ENCODE measurements around the gene ERGIC1.

ERGIC1 gene

GRCh38 chr5:172793577-172794488 is 40.2 kb upstream of the ERGIC1 start:
- no peaks in the 10 kb centered on the region for H3K27me3 ChIP-seq (replicated peaks; ENCODE audit: insufficient read depth, low read length)
- H3F3A ChIP-seq (ENCODE audit: insufficient read depth, low read length): no peaks in the 10 kb centered on the region
- no peak overlapping the region for H2AFZ ChIP-seq (ENCODE audit: low read length)
- H3K9me3 ChIP-seq (replicated peaks; ENCODE audit: insufficient read depth, low read length): no peaks in the 10 kb centered on the region
- TF ChIP-seq CTCF (IDR thresholded peaks at IDR 0.05; ENCODE audit: low read length) (no peak), EZH2 (optimal IDR thresholded peaks at IDR 0.05; ENCODE audit: low read depth, low read length) (no peak), EZH2phosphoT487 (IDR thresholded peaks at IDR 0.05; ENCODE audit: low read length) (no peak)
- no peaks in the 10 kb centered on the region for H4K20me1 ChIP-seq (ENCODE audit: insufficient read depth, low read length)
- no peak overlapping the region for H3K4me2 ChIP-seq (ENCODE audit: low read depth, low read length)
- H3K9me2 ChIP-seq (replicated peaks; ENCODE audit: insufficient read depth, low read length): no peaks in the 10 kb centered on the region
- no peak overlapping the region for H3K9ac ChIP-seq (ENCODE audit: low read length)
- H3K4me3 ChIP-seq (ENCODE audit: low read length): no peak overlapping the region
- H3K36me3 ChIP-seq (replicated peaks; ENCODE audit: insufficient read depth, low read length): no peaks in the 10 kb centered on the region
- H3K27ac ChIP-seq (ENCODE audit: low read length): no peak overlapping the region
- 0 out of 2 replicates have a peak, but pooled peaks cover 4% of the 10 kb centered on the region for H3K4me1 ChIP-seq (ENCODE audit: low read length)
- H3K79me2 ChIP-seq (ENCODE audit: low read length): no peaks in the 10 kb centered on the region
- DNase-seq: no peak

- Histone ChIP-seq H3K9me3 (replicated peaks; ENCODE audit: insufficient read depth, low read length) (no peaks in the 10 kb centered on the region), H3K36me3 (replicated peaks; ENCODE audit: insufficient read depth, low read length) (no peaks in the 10 kb centered on the region), H3K27ac (ENCODE audit: low read length) (no peak overlapping the region), H3K4me3 (ENCODE audit: low read length) (no peak overlapping the region), H3K4me1 (ENCODE audit: low read length) (0 out of 2 replicates have a peak, but pooled peaks cover 4% of the 10 kb centered on the region), H3K79me2 (ENCODE audit: low read length) (no peaks in the 10 kb centered on the region), H3K9ac (ENCODE audit: low read length) (no peak overlapping the region), H3F3A (ENCODE audit: insufficient read depth, low read length) (no peaks in the 10 kb centered on the region), H3K27me3 (replicated peaks; ENCODE audit: insufficient read depth, low read length) (no peaks in the 10 kb centered on the region), H4K20me1 (ENCODE audit: insufficient read depth, low read length) (no peaks in the 10 kb centered on the region), H3K9me2 (replicated peaks; ENCODE audit: insufficient read depth, low read length) (no peaks in the 10 kb centered on the region), H2AFZ (ENCODE audit: low read length) (no peak overlapping the region), H3K4me2 (ENCODE audit: low read depth, low read length) (no peak overlapping the region)
- TF ChIP-seq EZH2phosphoT487 (IDR thresholded peaks at IDR 0.05; ENCODE audit: low read length) (no peak), CTCF (IDR thresholded peaks at IDR 0.05; ENCODE audit: low read length) (no peak), EZH2 (optimal IDR thresholded peaks at IDR 0.05; ENCODE audit: low read depth, low read length) (no peak)
- DNase-seq: no peak
Measured at GRCh38 chr5:172795318-172795977, 38.6 kb upstream of the ERGIC1 start.

GRCh38 chr5:172796306-172796705 is 37.7 kb upstream of the ERGIC1 start:
- 0 out of 2 replicates have a peak, but pooled peaks cover 4% of the 10 kb centered on the region for H3K4me1 ChIP-seq (ENCODE audit: low read length)
- no peaks in the 10 kb centered on the region for H3K79me2 ChIP-seq (ENCODE audit: low read length)
- H3K27me3 ChIP-seq (replicated peaks; ENCODE audit: insufficient read depth, low read length): no peaks in the 10 kb centered on the region
- H3K4me3 ChIP-seq (ENCODE audit: low read length): no peak overlapping the region
- H3K9me2 ChIP-seq (replicated peaks; ENCODE audit: insufficient read depth, low read length): no peaks in the 10 kb centered on the region
- no peak for TF ChIP-seq EZH2phosphoT487 (IDR thresholded peaks at IDR 0.05; ENCODE audit: low read length)
- TF ChIP-seq CTCF (IDR thresholded peaks at IDR 0.05; ENCODE audit: low read length): no peak
- no peak for TF ChIP-seq EZH2 (optimal IDR thresholded peaks at IDR 0.05; ENCODE audit: low read depth, low read length)
- no peak overlapping the region for H3K4me2 ChIP-seq (ENCODE audit: low read depth, low read length)
- no peak overlapping the region for H2AFZ ChIP-seq (ENCODE audit: low read length)
- DNase-seq: no peak
- no peaks in the 10 kb centered on the region for H4K20me1 ChIP-seq (ENCODE audit: insufficient read depth, low read length)
- no peaks in the 10 kb centered on the region for H3K9me3 ChIP-seq (replicated peaks; ENCODE audit: insufficient read depth, low read length)
- H3F3A ChIP-seq (ENCODE audit: insufficient read depth, low read length): no peaks in the 10 kb centered on the region
- H3K9ac ChIP-seq (ENCODE audit: low read length): no peak overlapping the region
- no peaks in the 10 kb centered on the region for H3K36me3 ChIP-seq (replicated peaks; ENCODE audit: insufficient read depth, low read length)
- H3K27ac ChIP-seq (ENCODE audit: low read length): no peak overlapping the region
